SK-N-MC (cell line): Measurements from ENCODE around the gene PRDM2.

ENCODE experiments used
- EZH2 ChIP-seq: fragments of 200-600 bp; sonication (generic); IDR thresholded peaks from one replicate; pipeline ENCODE4 v1.6.1; 2017; ENCODE audit warnings: antibody characterized with exemption
- FOXP2 ChIP-seq: optimal IDR thresholded peaks from 2 replicates; pipeline ENCODE3; 2011; ENCODE audit warnings: mild to moderate bottlenecking, moderate library complexity; ENCODE audit not compliant: insufficient read depth; ENCODE audit errors: extremely low read length, control extremely low read depth
- POLR2AphosphoS5 ChIP-seq: IDR thresholded peaks from 2 replicates; pipeline ENCODE4 v1.6.1; 2012; ENCODE audit warnings: mild to moderate bottlenecking, low read depth, low read length, borderline replicate concordance

- no peak for TF ChIP-seq EZH2
- TF ChIP-seq POLR2AphosphoS5, result no peak
- TF ChIP-seq FOXP2, result no peak
Observed at GRCh38 chr1:13761883-13762282, 61.9 kb downstream of the PRDM2 start.
